Measurements from ENCODE around the gene CLCN3.

DNA sequence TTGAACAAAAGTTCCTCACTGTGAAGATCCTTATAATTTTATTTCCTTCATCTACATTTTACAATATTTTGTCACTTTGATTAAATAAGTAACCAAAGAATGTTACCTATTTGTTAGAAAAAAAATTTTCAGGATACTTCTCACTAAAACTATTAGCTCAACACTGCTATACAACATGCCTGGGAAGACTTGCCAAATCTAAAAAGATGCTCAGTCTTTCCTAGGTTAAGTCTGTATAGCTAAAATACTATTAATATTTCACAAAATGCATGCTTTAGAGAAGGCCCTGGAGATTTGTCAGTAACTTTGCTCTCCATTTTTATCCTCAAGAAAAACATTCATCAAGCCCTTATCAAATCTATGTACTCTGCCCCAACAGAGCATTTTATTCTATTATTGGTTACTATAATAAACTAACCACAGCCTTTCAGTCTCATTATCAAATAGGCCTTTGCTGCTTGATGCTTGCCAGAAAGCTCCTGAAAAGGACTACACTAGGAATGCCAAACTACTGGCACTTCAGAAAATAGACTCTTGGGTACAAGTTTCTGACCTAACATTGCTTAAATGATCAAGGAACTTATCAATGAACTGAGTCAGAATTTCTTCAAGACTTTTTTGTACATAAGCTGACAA, 25.7 kb upstream of the CLCN3 start:
- TF ChIP-seq CTCF (IDR thresholded peaks at IDR 0.05) (no peak), EP300 (IDR thresholded peaks at IDR 0.05) (no peak), POLR2A (IDR thresholded peaks at IDR 0.05) (no peak), POLR2AphosphoS5 (IDR thresholded peaks at IDR 0.05) (no peak)
